ENCODE measurements around the gene NSUN4.
"Not testable (repeated sequence)": the region's sequence is repeated elsewhere in the genome, so short reads cannot be mapped to it uniquely, and the experiment has no call there.

The NSUN4 gene

GRCh38 chr1:46328182-46328581 is 12.4 kb upstream of the NSUN4 start:
- DNase-seq: not testable (repeated sequence)

- not testable (repeated sequence) for DNase-seq
Observed at GRCh38 chr1:46329807-46330206, 10.8 kb upstream of the NSUN4 start.

DNA sequence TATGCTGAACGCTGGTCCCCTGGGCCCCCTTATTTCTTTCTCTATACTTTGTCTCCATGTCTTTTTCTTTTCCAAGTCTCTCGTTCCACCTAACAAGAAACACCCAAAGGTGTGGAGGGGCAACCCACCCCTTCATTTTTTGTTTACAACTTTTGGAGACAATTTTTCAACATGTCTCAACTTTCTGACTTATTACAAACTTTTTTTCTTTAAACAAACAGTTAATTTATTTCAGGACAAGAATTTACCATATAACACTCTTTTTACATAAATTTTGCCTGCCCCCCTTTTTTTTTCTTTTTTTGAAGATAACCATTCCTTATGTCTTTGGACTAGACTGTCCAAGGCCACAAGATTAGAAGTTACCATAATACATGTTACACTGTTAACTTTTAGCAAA is 10.2 kb upstream of the NSUN4 start:
- DNase-seq: not testable (repeated sequence)

GRCh38 chr1:46331786-46332540 is 8.6 kb upstream of the NSUN4 start:
- DNase-seq: not testable (repeated sequence)

DNA sequence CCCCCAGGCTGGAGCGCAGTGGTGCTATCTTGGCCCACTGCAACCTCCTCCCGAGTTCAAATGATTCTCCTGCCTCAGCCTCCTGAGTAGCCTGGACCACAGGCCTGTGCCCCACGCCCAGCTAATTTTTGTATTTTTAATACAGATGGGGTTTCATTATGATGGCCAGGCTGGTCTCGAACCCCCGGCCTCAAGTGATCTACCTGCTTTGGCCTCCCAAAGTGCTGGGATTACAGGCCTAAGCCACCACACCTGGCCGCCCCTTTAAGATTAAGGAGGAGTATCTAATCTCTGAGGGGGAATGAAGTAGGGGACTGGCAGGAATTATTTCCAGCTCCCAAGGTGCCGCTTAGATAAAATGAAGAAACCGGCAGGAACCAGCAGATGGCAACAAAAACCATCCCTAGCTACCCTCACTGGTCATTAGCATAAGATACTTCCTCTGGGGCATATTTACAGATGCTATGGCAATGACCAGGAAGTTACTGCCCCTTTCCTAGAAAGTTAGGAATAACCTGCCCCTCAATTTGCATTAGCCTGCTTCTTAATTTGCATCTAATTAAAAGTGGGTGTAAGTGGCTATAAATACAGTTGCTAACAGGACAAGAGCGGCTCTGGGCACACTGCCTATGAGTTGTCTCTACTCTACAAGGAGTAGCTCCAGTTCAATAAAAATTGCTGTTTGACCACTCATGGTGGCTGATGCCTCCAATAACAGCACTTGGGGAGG is 7.1 kb upstream of the NSUN4 start:
- DNase-seq: no peak

GRCh38 chr1:46334030-46334384 is 6.6 kb upstream of the NSUN4 start:
- DNase-seq: no peak

GRCh38 chr1:46335081-46335480 is 5.5 kb upstream of the NSUN4 start:
- DNase-seq: no peak

- not testable (repeated sequence) for DNase-seq
Observed at GRCh38 chr1:46337409-46337808, 3.2 kb upstream of the NSUN4 start.

DNA sequence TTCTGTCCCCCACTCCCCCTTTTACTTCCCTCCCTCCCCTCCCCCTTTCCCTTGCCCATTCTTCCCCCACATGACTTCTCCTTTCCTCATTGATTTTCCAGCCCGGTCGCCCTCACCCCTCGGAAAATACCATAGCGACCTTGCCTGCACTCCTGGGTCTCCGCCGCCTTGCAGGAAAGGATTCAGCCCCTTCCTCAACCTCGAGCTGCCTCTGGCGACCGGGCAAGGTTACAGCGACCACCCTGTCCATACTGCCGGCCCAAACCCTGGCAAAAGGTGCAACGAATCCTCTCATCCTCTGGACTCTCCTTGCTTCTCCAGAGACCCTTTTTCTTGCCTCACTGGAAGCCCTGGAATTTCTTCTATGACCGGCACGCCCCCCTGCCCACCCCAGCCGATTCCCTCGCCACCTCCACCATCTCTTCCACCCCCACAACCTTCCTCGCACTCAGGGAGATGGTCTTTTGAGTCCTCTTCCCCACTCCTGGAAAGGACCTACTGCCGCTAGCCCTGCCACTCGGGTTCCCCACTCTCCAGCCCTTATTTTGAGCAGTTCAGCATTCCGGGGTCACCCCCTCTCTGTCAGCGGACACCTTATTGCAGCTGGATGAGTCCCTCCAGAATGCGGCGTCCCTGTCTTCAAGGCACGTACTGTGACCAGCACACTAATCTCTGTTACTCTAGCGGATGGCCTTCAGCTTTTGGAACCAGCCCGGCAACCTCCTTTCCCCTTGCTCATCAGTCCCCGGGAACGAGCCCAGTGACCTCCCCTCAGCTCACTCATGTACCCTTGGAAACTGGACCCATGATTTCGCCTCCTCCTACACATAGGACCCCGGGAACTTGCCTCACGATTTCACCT is 846 bp downstream of the NSUN4 start:
- no peak for DNase-seq

DNA sequence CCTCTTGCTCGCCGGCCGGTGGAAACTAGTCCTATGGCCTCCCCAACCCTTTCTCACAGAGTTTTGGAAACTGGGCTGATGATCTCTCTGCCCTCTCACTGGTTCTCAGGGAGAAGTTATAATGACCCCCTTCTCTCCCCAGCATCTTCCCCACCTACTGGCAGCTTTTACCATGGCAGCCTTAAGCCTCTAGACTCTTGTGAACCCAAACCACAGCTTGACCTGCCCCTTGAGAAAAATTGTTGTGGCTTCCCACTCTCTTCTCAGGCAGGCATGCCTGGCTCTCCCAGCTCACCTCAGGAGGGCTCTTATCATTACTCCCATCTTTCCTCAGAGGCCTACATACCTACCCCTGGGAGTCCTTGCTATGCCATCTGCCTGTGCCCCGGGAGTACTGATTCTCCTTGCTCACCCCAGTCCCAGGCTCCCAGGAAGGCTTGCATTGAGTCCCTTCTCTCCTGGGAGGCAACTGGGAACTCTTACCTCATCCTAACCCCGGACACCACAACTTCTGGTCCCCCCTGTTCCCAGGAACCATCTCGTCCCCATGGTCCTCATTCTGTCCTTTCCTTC is 1.6 kb downstream of the NSUN4 start:
- DNase-seq: no peak

GRCh38 chr1:46342677-46343350 is 2.2 kb downstream of the NSUN4 start:
- no peak for DNase-seq

- DNase-seq: no peak
Observed at GRCh38 chr1:46343351-46343695, 2.7 kb downstream of the NSUN4 start.

- no peak for DNase-seq
Observed at GRCh38 chr1:46343705-46344104, 3.1 kb downstream of the NSUN4 start.

- DNase-seq: no peak
Observed at GRCh38 chr1:46344481-46344880, 3.9 kb downstream of the NSUN4 start.

- no peak for DNase-seq
Observed at GRCh38 chr1:46345281-46345680, 4.7 kb downstream of the NSUN4 start.

GRCh38 chr1:46352363-46352762 is 11.8 kb downstream of the NSUN4 start:
- no peak for DNase-seq

DNA sequence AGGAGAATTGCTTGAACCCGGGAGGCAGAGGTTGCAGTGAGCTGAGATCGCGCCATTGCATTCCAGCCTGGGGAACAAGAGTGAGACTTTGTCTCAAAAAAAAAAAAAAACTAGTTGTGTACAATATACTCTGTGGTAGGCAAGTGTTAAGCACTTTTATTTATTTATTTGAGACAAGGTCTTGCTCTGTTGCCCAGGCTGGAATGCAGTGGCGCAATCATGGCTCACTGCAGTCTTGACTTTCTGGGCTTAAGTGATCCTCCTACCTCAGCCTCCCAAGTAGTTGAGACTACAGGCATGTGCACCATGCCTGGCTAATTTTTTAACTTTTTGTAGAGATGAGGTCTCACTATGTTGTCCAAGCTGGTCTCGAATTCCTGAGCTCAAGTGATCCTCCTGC is 15.3 kb downstream of the NSUN4 start:
- DNase-seq: not testable (repeated sequence)

- no peak for DNase-seq
Observed at GRCh38 chr1:46362158-46362557, 21.6 kb downstream of the NSUN4 start.

DNA sequence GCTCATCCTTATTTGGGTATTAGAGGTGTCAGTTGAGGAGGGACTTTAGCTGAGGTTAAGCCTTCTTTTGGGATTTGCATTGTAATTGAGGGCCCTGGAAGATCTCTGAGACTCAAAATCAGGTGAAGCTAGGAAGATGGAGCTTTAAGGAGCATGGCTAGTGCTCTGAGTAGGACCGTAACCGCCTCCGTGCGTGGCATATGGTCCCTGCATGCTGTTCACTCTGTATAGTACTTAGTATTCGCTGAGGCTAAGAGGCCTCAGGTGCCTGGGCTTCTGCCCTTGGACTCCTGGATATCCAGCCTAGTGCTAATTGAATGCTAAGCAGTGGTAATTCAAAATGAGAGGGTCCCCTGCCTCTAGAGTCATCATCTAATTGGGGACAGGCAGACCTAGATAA is 22.5 kb downstream of the NSUN4 start:
- no peak for DNase-seq

DNA sequence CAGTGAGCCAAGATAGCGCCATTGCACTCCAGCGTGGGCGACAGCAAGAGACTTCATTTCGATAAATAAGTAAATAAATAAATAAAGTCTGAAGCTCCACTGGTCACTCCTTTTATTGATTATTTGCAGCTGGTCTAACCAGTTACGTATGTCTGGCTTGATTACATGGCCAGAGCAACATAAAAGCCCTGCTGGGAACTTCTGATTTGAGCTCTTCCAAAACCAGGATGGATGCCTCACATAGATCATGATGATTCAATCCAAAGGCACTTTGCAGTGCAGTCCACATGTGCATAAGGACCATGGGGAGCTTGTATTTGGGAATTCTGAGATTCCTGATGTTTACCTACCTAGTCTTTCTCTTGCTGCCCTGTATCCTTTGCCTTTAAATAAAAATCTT is 24.0 kb downstream of the NSUN4 start:
- DNase-seq: no peak

DNA sequence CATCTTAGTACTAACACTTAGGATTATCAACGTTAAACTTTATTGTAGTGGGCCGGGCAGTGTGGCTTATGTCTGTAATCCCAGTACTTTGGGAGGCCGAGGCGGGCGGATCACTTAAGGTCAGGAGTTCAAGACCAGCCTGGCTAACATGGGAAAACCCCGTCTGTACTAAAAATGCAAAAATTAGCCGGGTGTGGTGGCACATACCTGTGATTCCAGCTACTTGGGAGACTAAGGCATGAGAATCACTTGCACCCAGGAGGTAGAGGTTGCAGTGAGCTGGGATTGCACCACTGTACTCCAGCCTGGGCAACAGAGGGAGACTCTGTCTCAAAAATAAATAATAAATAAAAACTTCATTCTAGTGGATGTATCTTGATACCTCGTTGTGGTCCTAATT is 25.2 kb downstream of the NSUN4 start:
- DNase-seq: not testable (repeated sequence)

- no peak for DNase-seq
Observed at GRCh38 chr1:46367072-46367471, 26.5 kb downstream of the NSUN4 start.

DNA sequence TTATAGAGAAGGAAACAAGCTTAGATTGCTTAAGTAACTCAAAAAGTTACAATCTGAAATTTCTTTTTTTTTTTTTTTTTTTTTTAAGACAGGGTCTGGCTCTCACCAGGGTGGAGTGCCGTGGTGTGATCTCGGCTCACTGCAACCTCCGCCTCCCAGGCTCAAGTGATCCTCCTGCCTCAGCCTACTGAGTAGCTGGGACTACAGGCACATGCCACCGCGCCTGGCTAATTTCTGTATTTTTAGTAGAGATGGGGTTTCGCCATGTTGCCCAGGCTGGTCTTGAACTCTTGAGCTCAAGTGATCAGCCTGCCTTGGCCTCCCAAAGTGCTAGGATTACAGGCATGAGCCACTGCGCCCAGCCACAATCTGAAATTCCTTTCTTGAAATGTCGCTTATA is 27.1 kb downstream of the NSUN4 start:
- not testable (repeated sequence) for DNase-seq
